Lower leg skin (tissue), 4 donors: ENCODE results near the gene TMEM198. TPM values are rescaled to one million over a fixed set of nuclear protein-coding genes. Genes with fewer than 3 reads are reported as not detected.

Experiments
- DNase-seq, 2 donors: peaks; one replicate each; pipeline ENCODE4 v3.0.0-alpha.2; 2019; ENCODE audit warnings: low spot score in 2 of 2
- H3K4me3 ChIP-seq: fragments of 200-600 bp; sonication (generic); 2 replicates; pipeline ENCODE4 v1.5.1; 2017; ENCODE audit warnings: mild to moderate bottlenecking, low read depth; ENCODE audit not compliant: poor library complexity, severe bottlenecking
- CTCF ChIP-seq, 3 donors: fragments of 450-650 bp; IDR thresholded peaks; one replicate each; pipeline ENCODE4 v1.5.1; 2016; ENCODE audit warnings: antibody characterized with exemption in 3 of 3, mild to moderate bottlenecking in 3 of 3, moderate library complexity in 2 of 3
- POLR2A ChIP-seq, 2 donors: fragments of 450-650 bp; IDR thresholded peaks; one replicate each; pipeline ENCODE4 v1.6.1; 2016 to 2017; ENCODE audit warnings: antibody characterized with exemption in 2 of 2, mild to moderate bottlenecking in 1 of 2, moderate library complexity in 1 of 2
- WGBS, 2 donors: methylation state at CpG; one replicate each; pipeline ENCODE4 v1.1.5; 2018; 5-methylcytosine and 5-hydroxymethylcytosine counted together
- intact Hi-C: fragments of 100-400 bp; cut with DNase I; formaldehyde crosslinking; loops from one replicate; pipeline ENCODE4 v1.15.0; 2023; ENCODE audit warnings: low total_unique reads
- total RNA-seq, 4 donors: library from RNA; depleted of rRNA; stranded (reverse); fragments of >200 nt; gene quantifications; one replicate each; pipeline ENCODE4 v1.1.0, GENCODE V29; 2016

TMEM198 gene
- total RNA-seq, 4 donors from 2014 or later, result 0.17 to 2.1 (median 1.0) TPM

GRCh38 chr2:219523031-219523671 lies 20.7 kb upstream of the TMEM198 start:
- intact Hi-C loops, result no loop called here
- DNase-seq, result no peak
- TF ChIP-seq POLR2A (IDR thresholded peaks at IDR 0.05) (no peak), CTCF (IDR thresholded peaks at IDR 0.05) (no peak)
- WGBS, 2 donors, result 35 to 36% methylated on average over 24 of the region's 24 CpGs
- H3K4me3 ChIP-seq, result no peak overlapping the region

GRCh38 chr2:219524817-219525216 lies 19.0 kb upstream of the TMEM198 start:
- intact Hi-C loops, result no loop called here
- TF ChIP-seq POLR2A (IDR thresholded peaks at IDR 0.05) (no peak), CTCF (IDR thresholded peaks at IDR 0.05) (no peak)
- H3K4me3 ChIP-seq, result no peak overlapping the region
- DNase-seq, result no peak
- WGBS, 2 donors, result 90 to 97% methylated on average over 2 of the region's 2 CpGs

- 65 to 68% methylated on average over 9 of the region's 9 CpGs for WGBS, 2 donors
- intact Hi-C loops, result no loop called here
Measured at GRCh38 chr2:219525533-219526232, 18.1 kb upstream of the TMEM198 start.

GRCh38 chr2:219526320-219527075 lies 17.3 kb upstream of the TMEM198 start:
- DNase-seq, result no peak
- WGBS, 2 donors, result 57 to 72% methylated on average over 10 to 11 of the region's 11 CpGs
- intact Hi-C loops, result no loop called here
- H3K4me3 ChIP-seq, result no peak overlapping the region
- TF ChIP-seq POLR2A (IDR thresholded peaks at IDR 0.05) (no peak), CTCF (IDR thresholded peaks at IDR 0.05) (no peak)

More at GRCh38 chr2:219525533-219526232, 18.1 kb upstream of the TMEM198 start:
- DNase-seq, result no peak
- no peak for TF ChIP-seq POLR2A (IDR thresholded peaks at IDR 0.05)
- no peak for TF ChIP-seq CTCF (IDR thresholded peaks at IDR 0.05)
- H3K4me3 ChIP-seq, result no peak overlapping the region

- no peak for DNase-seq
- H3K4me3 ChIP-seq, result no peak overlapping the region
- TF ChIP-seq POLR2A (IDR thresholded peaks at IDR 0.05) (no peak), CTCF (IDR thresholded peaks at IDR 0.05) (no peak)
- WGBS, 2 donors, result 43 to 67% methylated on average over 5 of the region's 6 CpGs
- intact Hi-C loops, result no loop called here
Measured at GRCh38 chr2:219527076-219527394, 16.8 kb upstream of the TMEM198 start.
